Stimulated activated CD4-positive, alpha-beta T cell treated with anti-CD3 and anti-CD28 coated beads, Interleukin-12 subunit alpha, Interleukin-12 subunit beta, amount 100 ng/mL, for 24 hours (primary cell): ENCODE results near the gene AFAP1.

ENCODE experiments used
- DNase-seq, 2 experiments: peaks; one replicate each; pipeline ENCODE4 v3.0.0-alpha.2; 2020; ENCODE audit warnings: low read depth in 2 of 2

Gene AFAP1

DNA sequence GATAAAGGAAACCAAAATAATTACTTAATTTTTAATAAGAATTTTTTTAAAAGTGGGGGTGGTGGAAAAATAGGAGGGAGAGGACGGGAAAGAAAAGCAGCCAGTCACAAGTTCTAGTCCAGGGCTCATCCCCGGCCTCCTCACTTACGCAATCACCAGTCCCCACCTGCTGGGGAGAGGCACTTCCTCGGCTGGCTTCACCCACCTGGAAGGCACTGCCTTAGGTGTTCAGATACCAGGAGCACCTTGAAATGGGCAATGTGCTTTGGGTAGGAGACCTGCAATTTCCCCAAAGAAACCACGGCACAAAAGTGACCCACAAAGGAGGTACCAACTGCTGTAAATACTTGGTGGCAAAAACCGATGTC, 23.8 kb downstream of the AFAP1 start:
- DNase-seq = no peak

GRCh38 chr4:7912826-7913225, 26.8 kb downstream of the AFAP1 start:
- no peak for DNase-seq

DNA sequence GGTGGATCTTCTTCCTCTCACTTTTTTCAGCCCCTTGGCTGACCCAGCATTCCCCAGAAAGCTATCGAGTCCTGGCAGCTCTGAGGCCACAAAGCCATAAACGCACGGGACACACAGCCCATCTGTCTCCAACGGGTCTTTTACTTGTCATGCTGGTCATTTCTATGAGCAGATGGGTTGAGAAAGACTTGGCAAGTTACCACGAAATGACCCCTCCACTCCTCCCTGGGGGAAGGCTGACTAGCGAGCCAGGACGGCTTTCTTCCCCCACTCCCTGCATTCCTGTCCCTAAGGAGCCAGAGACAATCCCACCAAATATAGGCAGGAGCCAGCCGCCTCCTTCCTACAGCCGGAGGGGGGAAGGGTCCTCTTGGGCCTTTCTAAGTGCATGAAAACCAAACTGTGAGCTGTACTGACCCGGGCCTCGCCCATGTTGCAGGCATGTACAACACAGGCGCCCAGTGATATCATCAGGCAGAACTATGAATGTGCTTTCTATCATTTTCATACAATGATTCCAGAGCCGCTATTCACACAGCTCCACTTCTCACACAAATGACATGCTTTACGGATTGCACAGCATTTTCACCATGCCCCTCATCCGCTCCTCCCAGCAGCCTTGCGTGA, 28.6 kb downstream of the AFAP1 start:
- no peak for DNase-seq

GRCh38 chr4:7910263-7910896, 29.3 kb downstream of the AFAP1 start:
- no peak for DNase-seq

- DNase-seq = no peak
Measured at GRCh38 chr4:7909463-7910262, 30.0 kb downstream of the AFAP1 start.

DNA sequence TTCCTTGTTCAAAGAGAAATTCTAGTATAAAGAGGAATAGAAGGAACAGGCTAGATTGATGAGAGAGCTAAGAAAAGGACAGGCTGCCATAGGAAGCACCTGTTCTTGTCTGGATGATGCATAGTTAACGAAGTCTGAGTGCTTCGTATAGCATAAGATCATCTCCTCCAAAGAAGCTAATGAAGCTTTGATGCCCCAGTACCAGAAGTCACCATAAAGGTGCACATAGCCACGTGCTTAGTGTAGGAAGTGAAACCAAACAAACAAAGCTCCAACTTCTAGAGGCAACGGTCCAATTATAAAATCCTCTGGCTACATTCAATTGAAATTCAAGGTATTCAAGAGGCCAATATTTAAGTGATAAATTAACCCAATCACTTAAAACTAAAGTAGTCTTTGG, 31.0 kb downstream of the AFAP1 start:
- DNase-seq = no peak

- no peak for DNase-seq
Measured at GRCh38 chr4:7907142-7907541, 32.5 kb downstream of the AFAP1 start.

DNA sequence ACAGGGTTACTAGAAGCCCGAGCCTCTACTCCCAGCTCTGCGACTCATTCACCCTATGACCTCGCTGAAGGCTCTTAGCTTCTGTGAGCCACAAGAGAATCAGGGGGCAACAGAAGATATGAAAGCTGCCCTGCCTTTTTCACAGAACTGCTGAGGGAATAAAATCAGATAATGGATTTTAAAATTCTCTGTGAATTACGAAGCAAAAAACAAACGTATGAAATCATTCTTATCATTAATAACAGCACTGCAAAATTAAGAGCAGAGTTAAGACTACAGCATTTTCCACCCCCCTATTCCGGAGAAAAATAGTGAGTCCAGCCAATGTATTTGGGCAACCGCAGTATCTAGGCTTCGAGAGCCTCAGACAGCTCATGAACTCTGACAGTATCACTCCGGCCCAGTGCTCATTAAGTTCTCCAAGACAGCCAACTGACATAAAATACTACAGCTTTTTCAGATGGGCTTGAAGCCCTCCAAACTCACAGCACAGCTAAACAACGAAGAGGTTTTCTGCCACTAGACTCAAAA, 33.4 kb downstream of the AFAP1 start:
- DNase-seq = no peak

DNA sequence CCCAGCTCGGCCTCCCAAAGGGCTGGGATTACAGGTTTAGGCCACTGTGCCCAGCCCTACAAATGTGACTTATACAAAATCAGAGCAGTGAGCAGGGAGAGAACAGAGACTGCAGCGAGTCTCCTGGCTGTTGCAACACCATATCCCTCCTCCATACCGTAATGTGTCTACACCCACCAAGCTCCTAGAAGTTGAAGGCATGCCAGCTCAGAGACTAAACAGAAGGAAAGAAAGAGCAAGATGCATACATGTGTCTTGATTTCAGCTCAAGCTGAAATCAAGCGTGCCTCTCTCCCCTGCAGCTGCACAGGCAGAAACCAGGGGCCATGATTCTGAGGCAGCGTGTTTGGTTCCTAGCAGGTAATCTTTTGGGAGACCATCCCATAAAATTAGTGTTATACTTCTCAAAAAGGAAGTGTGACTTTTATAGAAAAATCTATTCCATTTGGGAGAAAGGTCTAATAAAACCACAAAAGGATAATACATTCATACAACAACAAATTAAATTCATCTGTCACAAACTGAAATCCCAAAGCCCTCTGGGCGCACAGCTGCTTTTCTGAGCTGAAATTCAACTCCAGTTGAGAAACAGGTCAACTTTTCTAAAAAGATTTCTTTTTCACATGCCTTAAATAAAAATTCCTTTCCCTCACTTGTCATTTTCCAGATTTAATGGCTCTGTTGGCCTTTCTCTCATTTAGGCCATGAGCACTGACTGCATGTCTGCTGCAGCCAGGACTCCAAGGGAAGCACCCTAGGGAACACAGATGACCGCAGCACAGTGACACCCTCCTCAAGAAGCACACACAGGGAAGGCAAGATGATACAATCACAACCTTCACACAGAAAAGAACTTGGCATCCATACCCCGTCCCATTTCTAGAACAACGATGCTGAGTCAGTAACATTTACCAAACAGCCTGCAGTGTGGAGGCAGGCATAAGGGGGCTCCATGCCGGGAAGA, 34.4 kb downstream of the AFAP1 start:
- DNase-seq = no peak

GRCh38 chr4:7903791-7904516, 35.7 kb downstream of the AFAP1 start:
- DNase-seq = no peak

DNA sequence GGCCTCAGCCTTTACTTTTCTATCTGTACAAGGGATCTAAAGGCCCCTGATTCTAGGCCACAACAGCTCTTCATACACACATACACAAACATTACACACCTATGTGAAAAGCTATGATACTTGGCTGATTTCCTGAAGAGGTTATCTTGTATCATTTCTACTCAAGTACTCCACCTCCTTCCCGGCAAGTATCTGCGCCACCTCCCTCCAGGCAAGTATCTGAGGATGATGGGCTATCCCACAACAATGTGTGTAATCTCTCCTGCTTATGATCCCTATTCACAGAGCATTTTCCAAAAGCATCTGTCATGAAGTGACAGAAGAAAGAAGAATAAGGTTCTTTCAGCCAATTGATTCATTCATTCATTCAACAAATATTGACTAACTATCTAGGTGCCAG, 36.8 kb downstream of the AFAP1 start:
- DNase-seq = no peak

- DNase-seq = no peak
Measured at GRCh38 chr4:7902101-7902553, 37.5 kb downstream of the AFAP1 start.

DNA sequence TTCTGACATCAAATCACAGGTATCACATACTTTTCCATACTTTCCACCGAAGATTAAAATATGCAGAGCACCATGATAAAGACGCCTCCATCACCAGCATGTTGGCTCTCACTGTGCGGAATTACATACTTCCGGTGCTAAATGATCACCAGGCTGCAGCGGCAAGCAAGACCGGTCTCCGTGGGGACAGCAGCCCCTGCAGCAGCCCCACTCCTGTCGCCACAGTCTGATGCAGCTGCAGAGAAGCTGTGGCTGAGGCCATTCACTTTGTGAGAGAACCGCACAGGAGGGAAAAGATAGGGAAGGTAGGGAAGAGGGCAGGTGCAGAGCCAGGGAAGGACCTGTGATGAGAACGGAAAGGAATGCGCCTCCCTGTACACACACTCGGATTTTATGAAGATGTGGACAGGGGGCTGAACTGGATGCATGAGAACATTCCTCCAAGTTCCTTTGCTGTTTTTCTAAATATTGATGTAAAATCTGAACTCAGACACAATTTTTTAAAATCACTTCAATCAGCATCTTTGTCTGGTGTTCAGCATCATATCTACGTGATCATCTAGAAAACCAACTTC, 38.3 kb downstream of the AFAP1 start:
- no peak for DNase-seq

DNA sequence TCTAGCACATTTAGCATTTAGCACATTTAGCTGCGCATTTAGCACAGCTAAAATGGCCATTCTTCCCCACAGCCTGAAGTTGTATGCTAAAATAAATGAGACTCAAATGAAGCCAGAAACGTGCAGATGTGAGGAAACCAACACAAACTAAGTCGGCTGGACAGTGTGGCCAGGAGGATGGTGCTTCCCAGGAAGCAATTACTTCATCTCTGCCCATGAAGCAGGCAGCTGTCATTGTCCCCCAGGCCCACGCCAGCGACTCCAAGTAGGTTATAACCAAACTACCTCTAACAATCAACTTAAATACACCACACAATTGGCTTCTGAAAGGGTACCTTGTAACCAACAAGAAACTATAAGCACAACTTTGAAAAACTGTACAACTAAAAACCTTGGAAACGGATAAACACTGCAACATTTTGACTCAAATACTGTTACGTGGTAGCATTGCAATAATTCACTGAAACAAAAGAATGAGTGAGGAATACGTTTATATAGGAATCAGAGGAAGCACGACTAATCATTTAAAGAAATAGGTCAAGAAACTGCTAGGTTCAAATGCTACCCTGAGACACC, 39.2 kb downstream of the AFAP1 start:
- no peak for DNase-seq

DNA sequence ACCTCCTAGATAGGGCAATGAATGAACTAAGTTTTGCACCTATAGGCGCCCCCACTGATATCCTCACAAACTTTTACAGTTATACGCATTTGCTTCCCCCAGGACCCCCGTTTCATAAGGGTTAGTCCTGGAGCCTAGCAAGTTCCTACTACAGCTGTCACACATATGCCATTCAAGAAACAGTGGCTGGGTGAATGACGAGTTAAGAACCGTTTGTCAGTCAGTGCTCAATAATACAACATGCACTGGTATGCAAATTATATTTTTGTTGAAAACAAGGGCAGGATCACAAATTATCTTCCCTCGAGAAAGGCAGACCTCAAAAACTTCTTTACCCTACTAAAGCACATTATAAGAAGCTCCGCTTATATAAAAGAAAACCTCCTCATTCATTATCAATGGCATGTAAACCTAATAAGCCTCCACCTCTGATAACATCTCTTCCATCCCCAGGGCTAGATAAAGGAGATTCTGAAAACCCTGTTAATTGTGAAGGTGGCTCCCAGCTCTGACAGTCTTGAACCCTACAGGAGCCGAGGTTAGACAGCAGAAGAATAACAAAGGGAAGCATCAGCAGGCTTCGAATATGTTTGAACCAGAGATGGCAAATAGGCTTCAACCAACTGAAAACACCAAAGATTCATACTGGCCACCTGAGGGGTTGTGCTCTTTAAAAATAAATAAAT, 40.3 kb downstream of the AFAP1 start:
- DNase-seq = no peak

DNA sequence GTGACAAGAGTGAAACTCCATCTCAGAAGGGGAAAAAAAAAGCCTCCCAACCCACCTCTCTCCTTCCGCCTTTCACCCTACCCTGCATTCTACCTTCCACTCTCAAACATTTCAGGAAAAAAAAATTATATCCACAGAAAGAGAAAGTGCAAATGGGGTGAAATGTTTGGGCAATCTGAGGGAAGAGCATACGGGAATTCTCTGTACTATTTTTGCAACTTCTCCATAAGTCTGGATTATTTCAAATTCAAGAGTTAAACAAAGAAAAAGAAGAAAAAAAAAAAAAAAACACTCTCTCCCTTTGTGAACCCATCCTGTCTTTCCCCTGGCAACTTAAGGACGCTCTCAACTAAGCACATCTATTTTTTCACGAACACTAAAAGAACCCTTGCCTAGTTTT, 41.3 kb downstream of the AFAP1 start:
- no peak for DNase-seq

- no peak for DNase-seq
Measured at GRCh38 chr4:7897811-7898210, 41.9 kb downstream of the AFAP1 start.

- DNase-seq = no peak
Measured at GRCh38 chr4:7894677-7895181, 44.9 kb downstream of the AFAP1 start.

- DNase-seq = no peak
Measured at GRCh38 chr4:7894098-7894676, 45.5 kb downstream of the AFAP1 start.
